Activated naive CD8-positive, alpha-beta T cell treated with anti-CD3 and anti-CD28 coated beads, Interleukin-2, amount 50 U/mL, for 24 hours (primary cell): ENCODE data around the gene APOBEC2.

ENCODE experiments used
- ATAC-seq: fragments of 150-1000 bp; cut with Tn5 transposase; one replicate; pipeline ENCODE4 v1.10.0; 2021
- DNase-seq: peaks from one replicate; pipeline ENCODE4 v3.0.0; 2021
- H3K27ac Mint-ChIP-seq: one replicate; pipeline ENCODE4 v1.8.0; 2021; ENCODE audit warnings: mild to moderate bottlenecking, mixed read lengths
- H3K27me3 Mint-ChIP-seq: one replicate; pipeline ENCODE4 v1.8.0; 2021; ENCODE audit warnings: mixed read lengths
- H3K36me3 Mint-ChIP-seq: one replicate; pipeline ENCODE4 v1.8.0; 2021; ENCODE audit warnings: low read depth, mixed read lengths
- H3K4me1 Mint-ChIP-seq: one replicate; pipeline ENCODE4 v1.8.0; 2021; ENCODE audit warnings: mixed read lengths
- H3K4me3 Mint-ChIP-seq: one replicate; pipeline ENCODE4 v1.8.0; 2021; ENCODE audit warnings: mild to moderate bottlenecking, moderate library complexity, mixed read lengths
- H3K9me3 Mint-ChIP-seq: one replicate; pipeline ENCODE4 v1.8.0; 2021; ENCODE audit warnings: mixed read lengths

Gene APOBEC2

GRCh38 chr6:41027799-41028560, 25.0 kb upstream of the APOBEC2 start:
- H3K27ac Mint-ChIP-seq = peak overlapping the region; percentile 75
- no peaks in the 10 kb centered on the region for H3K9me3 Mint-ChIP-seq
- H3K4me1 Mint-ChIP-seq = peaks cover 19% of the 10 kb centered on the region
- DNase-seq (peak; percentile 87), ATAC-seq (peak; percentile 87)
- no peaks in the 10 kb centered on the region for H3K27me3 Mint-ChIP-seq
- H3K36me3 Mint-ChIP-seq = no peaks in the 10 kb centered on the region
- peak overlapping the region; percentile 78 for H3K4me3 Mint-ChIP-seq

GRCh38 chr6:41028561-41029412, 24.2 kb upstream of the APOBEC2 start:
- H3K27ac Mint-ChIP-seq = peak overlapping the region; percentile 61
- DNase-seq (no peak), ATAC-seq (peak; percentile 31)
- no peaks in the 10 kb centered on the region for H3K36me3 Mint-ChIP-seq
- H3K9me3 Mint-ChIP-seq = no peaks in the 10 kb centered on the region
- peaks cover 19% of the 10 kb centered on the region for H3K4me1 Mint-ChIP-seq
- H3K27me3 Mint-ChIP-seq = no peaks in the 10 kb centered on the region
- peak overlapping the region; percentile 78 for H3K4me3 Mint-ChIP-seq

GRCh38 chr6:41032830-41033229, 20.2 kb upstream of the APOBEC2 start:
- H3K4me1 Mint-ChIP-seq = peaks cover 10% of the 10 kb centered on the region
- ATAC-seq (no peak), DNase-seq (no peak)
- no peaks in the 10 kb centered on the region for H3K27me3 Mint-ChIP-seq
- no peak overlapping the region for H3K27ac Mint-ChIP-seq
- no peaks in the 10 kb centered on the region for H3K36me3 Mint-ChIP-seq
- H3K4me3 Mint-ChIP-seq = no peak overlapping the region
- H3K9me3 Mint-ChIP-seq = no peaks in the 10 kb centered on the region

- no peaks in the 10 kb centered on the region for H3K36me3 Mint-ChIP-seq
- no peaks in the 10 kb centered on the region for H3K9me3 Mint-ChIP-seq
- H3K4me1 Mint-ChIP-seq = peaks cover 6% of the 10 kb centered on the region
- H3K27ac Mint-ChIP-seq = no peak overlapping the region
- H3K4me3 Mint-ChIP-seq = no peak overlapping the region
- peak; percentile 11 for ATAC-seq
- H3K27me3 Mint-ChIP-seq = no peaks in the 10 kb centered on the region
- no peak for DNase-seq
Measured at GRCh38 chr6:41033776-41034175, 19.2 kb upstream of the APOBEC2 start.

- H3K27ac Mint-ChIP-seq = no peak overlapping the region
- no peak overlapping the region for H3K4me3 Mint-ChIP-seq
Measured at GRCh38 chr6:41036186-41036585, 16.8 kb upstream of the APOBEC2 start.

GRCh38 chr6:41036601-41037000, 16.4 kb upstream of the APOBEC2 start:
- Mint-ChIP-seq H3K27ac (no peak overlapping the region), H3K9me3 (no peaks in the 10 kb centered on the region), H3K36me3 (no peaks in the 10 kb centered on the region), H3K4me3 (no peak overlapping the region), H3K27me3 (no peaks in the 10 kb centered on the region), H3K4me1 (peaks cover 5% of the 10 kb centered on the region)
- ATAC-seq (no peak), DNase-seq (no peak)

More at GRCh38 chr6:41036186-41036585, 16.8 kb upstream of the APOBEC2 start:
- H3K9me3 Mint-ChIP-seq = no peaks in the 10 kb centered on the region
- DNase-seq (no peak), ATAC-seq (no peak)
- H3K36me3 Mint-ChIP-seq = no peaks in the 10 kb centered on the region
- no peaks in the 10 kb centered on the region for H3K27me3 Mint-ChIP-seq
- H3K4me1 Mint-ChIP-seq = peaks cover 5% of the 10 kb centered on the region

- H3K27me3 Mint-ChIP-seq = no peaks in the 10 kb centered on the region
- H3K4me3 Mint-ChIP-seq = no peak overlapping the region
- H3K4me1 Mint-ChIP-seq = peaks cover 5% of the 10 kb centered on the region
- ATAC-seq (no peak), DNase-seq (no peak)
- H3K27ac Mint-ChIP-seq = no peak overlapping the region
- H3K36me3 Mint-ChIP-seq = no peaks in the 10 kb centered on the region
- no peaks in the 10 kb centered on the region for H3K9me3 Mint-ChIP-seq
Measured at GRCh38 chr6:41037107-41037900, 15.7 kb upstream of the APOBEC2 start.

GRCh38 chr6:41038205-41038604, 14.8 kb upstream of the APOBEC2 start:
- DNase-seq = no peak
- Mint-ChIP-seq H3K36me3 (no peaks in the 10 kb centered on the region), H3K9me3 (no peaks in the 10 kb centered on the region), H3K27ac (no peak overlapping the region), H3K27me3 (no peaks in the 10 kb centered on the region), H3K4me3 (no peak overlapping the region), H3K4me1 (peaks cover 5% of the 10 kb centered on the region)
- no peak for ATAC-seq

- no peak within 1 kb of the TSS for H3K4me3 Mint-ChIP-seq
- no peaks in the 10 kb centered on the region for H3K27me3 Mint-ChIP-seq
- no peaks in the 10 kb centered on the region for H3K9me3 Mint-ChIP-seq
- ATAC-seq = peak; percentile 38
- H3K27ac Mint-ChIP-seq = no peak within 1 kb of the TSS
- H3K4me1 Mint-ChIP-seq = peaks cover 5% of the 10 kb centered on the region
- DNase-seq = peak; percentile 66
- no peaks in the 10 kb centered on the region for H3K36me3 Mint-ChIP-seq
Measured at GRCh38 chr6:41039060-41039998, 13.7 kb upstream of the APOBEC2 start, which contains the start of gene UNC5CL. TSS of gene UNC5CL (minus strand) at chr6:41039221. CDS start at chr6:41035074, 4,147 bp downstream.

- H3K27me3 Mint-ChIP-seq = no peaks in the 10 kb centered on the region
- H3K9me3 Mint-ChIP-seq = no peaks in the 10 kb centered on the region
- H3K4me3 Mint-ChIP-seq = no peak overlapping the region
- H3K27ac Mint-ChIP-seq = no peak overlapping the region
- ATAC-seq (peak; percentile 73), DNase-seq (no peak)
- H3K36me3 Mint-ChIP-seq = no peaks in the 10 kb centered on the region
- H3K4me1 Mint-ChIP-seq = peaks cover 5% of the 10 kb centered on the region
Measured at GRCh38 chr6:41040101-41040939, 12.7 kb upstream of the APOBEC2 start.

- Mint-ChIP-seq H3K4me3 (no peak overlapping the region), H3K27me3 (no peaks in the 10 kb centered on the region), H3K36me3 (no peaks in the 10 kb centered on the region), H3K4me1 (peaks cover 5% of the 10 kb centered on the region), H3K27ac (no peak overlapping the region), H3K9me3 (no peaks in the 10 kb centered on the region)
- ATAC-seq (no peak), DNase-seq (no peak)
Measured at GRCh38 chr6:41040940-41041536, 12.0 kb upstream of the APOBEC2 start.

GRCh38 chr6:41042226-41043055, 10.6 kb upstream of the APOBEC2 start, which contains the start of gene TSPO2:
TSS of gene TSPO2 (plus strand) at chr6:41042467. CDS start at chr6:41042986, 519 bp downstream.
- H3K27me3 Mint-ChIP-seq = no peaks in the 10 kb centered on the region
- no peak within 1 kb of the TSS for H3K4me3 Mint-ChIP-seq
- H3K4me1 Mint-ChIP-seq = peaks cover 5% of the 10 kb centered on the region
- ATAC-seq = no peak
- no peak for DNase-seq
- no peaks in the 10 kb centered on the region for H3K36me3 Mint-ChIP-seq
- no peak within 1 kb of the TSS for H3K27ac Mint-ChIP-seq
- H3K9me3 Mint-ChIP-seq = no peaks in the 10 kb centered on the region
